ENCODE data around the gene DENND4C.

- TF ChIP-seq CTCF (IDR thresholded peaks at IDR 0.05) (no peak), POLR2A (IDR thresholded peaks at IDR 0.05) (no peak), POLR2AphosphoS5 (IDR thresholded peaks at IDR 0.05; ENCODE audit: insufficient read depth in 1 of 2, low read depth in 1 of 2) (no peak)
These were observed 48.9 kb upstream of the DENND4C start for GRCh38 chr9:19181561-19181960.

Data from vagina (tissue), 2 donors.